Stimulated activated naive B cell treated with anti-CD40 and anti-IgM and Interleukin-4, amounts not matched to agents 10 μg/mL and 1 μg/mL and 100 μg/mL, for 72 hours (primary cell): ENCODE data around the gene KIF6.
A peak's percentile ranks its signal among the peaks of the same experiment; 100 is the strongest.
"Not testable (repeated sequence)": the region's sequence is repeated elsewhere in the genome, so short reads cannot be mapped to it uniquely, and the experiment has no call there.

ENCODE experiments used
- ATAC-seq, 2 donors: fragments of 150-1000 bp; cut with Tn5 transposase; replicated peaks; 2 replicates each; pipeline ENCODE4 v1.10.0; 2021; ENCODE audit warnings: moderate library complexity in 1 of 2
- DNase-seq: peaks from one replicate; pipeline ENCODE4 v3.0.0; 2021
- H3K27ac Mint-ChIP-seq: one replicate; pipeline ENCODE4 v1.8.0; 2022; ENCODE audit warnings: mild to moderate bottlenecking, mixed read lengths
- H3K27me3 Mint-ChIP-seq, 2 donors: one replicate each; pipeline ENCODE4 v1.8.0; 2022; ENCODE audit warnings: mixed read lengths in 2 of 2
- H3K36me3 Mint-ChIP-seq, 2 donors: one replicate each; pipeline ENCODE4 v1.8.0; 2022; ENCODE audit warnings: mixed read lengths in 2 of 2, mild to moderate bottlenecking in 1 of 2
- H3K4me1 Mint-ChIP-seq, 2 donors: one replicate each; pipeline ENCODE4 v1.8.0; 2022; ENCODE audit warnings: mixed read lengths in 2 of 2, mild to moderate bottlenecking in 1 of 2
- H3K4me3 Mint-ChIP-seq, 2 donors: one replicate each; pipeline ENCODE4 v1.8.0; 2022; ENCODE audit warnings: mild to moderate bottlenecking in 2 of 2, mixed read lengths in 2 of 2, moderate library complexity in 1 of 2
- H3K9me3 Mint-ChIP-seq, 2 donors: one replicate each; pipeline ENCODE4 v1.8.0; 2022; ENCODE audit warnings: mixed read lengths in 2 of 2, mild to moderate bottlenecking in 1 of 2

KIF6 gene

GRCh38 chr6:39517756-39518155, 207.5 kb downstream of the KIF6 start:
- H3K27ac Mint-ChIP-seq = no peak overlapping the region
- H3K27me3 Mint-ChIP-seq = peaks cover 17 to 23% of the 10 kb centered on the region in 2 donors
- H3K4me3 Mint-ChIP-seq = no peak overlapping the region
- no peaks in the 10 kb centered on the region for H3K9me3 Mint-ChIP-seq
- no peak for DNase-seq
- H3K4me1 Mint-ChIP-seq = no peaks in the 10 kb centered on the region
- ATAC-seq = no peak
- no peaks in the 10 kb centered on the region for H3K36me3 Mint-ChIP-seq

- Mint-ChIP-seq H3K27ac (no peak overlapping the region), H3K9me3 (peaks cover 0 to 2% of the 10 kb centered on the region in 2 donors), H3K36me3 (no peaks in the 10 kb centered on the region), H3K4me3 (no peak overlapping the region), H3K4me1 (no peaks in the 10 kb centered on the region), H3K27me3 (peaks cover 21 to 23% of the 10 kb centered on the region in 2 donors)
- ATAC-seq (no peak), DNase-seq (no peak)
These were observed 208.7 kb downstream of the KIF6 start for GRCh38 chr6:39516471-39516870.

DNA sequence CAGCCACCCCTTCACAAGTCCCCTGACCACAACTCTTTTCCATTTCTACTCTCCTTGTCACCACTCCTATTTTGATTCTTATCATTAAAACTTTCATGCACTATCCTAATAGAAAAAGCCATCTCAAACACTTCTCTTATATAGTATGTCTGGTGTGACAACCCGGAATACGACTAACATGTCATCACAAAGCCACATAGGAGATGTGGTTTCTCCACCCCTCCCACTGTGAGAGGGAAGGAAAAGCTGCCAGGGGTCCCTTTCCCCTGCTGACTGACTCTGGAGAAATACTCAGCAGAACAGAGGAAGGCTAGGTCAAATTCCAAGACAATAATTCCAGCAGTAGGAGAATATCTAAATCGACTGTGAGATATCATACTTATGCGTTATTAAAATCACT, 209.7 kb downstream of the KIF6 start:
- ATAC-seq = no peak
- peaks cover 0 to 3% of the 10 kb centered on the region in 2 donors for H3K9me3 Mint-ChIP-seq
- no peak overlapping the region for H3K4me3 Mint-ChIP-seq

DNA sequence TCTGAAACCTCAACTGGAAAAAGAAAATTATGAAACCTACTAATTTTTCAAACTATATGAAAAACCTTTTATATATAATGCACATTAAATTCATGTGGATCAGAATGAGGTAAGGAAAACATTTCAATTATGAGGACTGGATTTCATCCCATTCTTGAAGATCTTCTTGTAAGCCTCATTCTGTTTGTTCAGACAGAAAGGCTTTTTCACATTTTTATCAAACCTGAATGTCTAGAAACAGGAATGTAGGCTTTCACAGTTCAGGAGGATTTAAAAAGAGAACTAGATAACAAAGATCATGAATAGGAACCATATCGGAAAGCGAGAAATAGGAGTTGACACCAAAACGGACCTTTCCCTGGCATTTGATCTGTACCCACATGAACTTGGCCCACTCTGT, 210.2 kb downstream of the KIF6 start:
- no peak for DNase-seq
- Mint-ChIP-seq H3K27me3 (peaks cover 23 to 26% of the 10 kb centered on the region in 2 donors), H3K27ac (no peak overlapping the region), H3K4me1 (no peaks in the 10 kb centered on the region), H3K36me3 (no peaks in the 10 kb centered on the region), H3K4me3 (no peak overlapping the region), H3K9me3 (peaks cover 0 to 3% of the 10 kb centered on the region in 2 donors)
- ATAC-seq = no peak

More for the DNA sequence above, 209.7 kb downstream of the KIF6 start:
- no peaks in the 10 kb centered on the region for H3K36me3 Mint-ChIP-seq
- DNase-seq = no peak
- no peaks in the 10 kb centered on the region for H3K4me1 Mint-ChIP-seq
- no peak overlapping the region for H3K27ac Mint-ChIP-seq
- peaks cover 22 to 23% of the 10 kb centered on the region in 2 donors for H3K27me3 Mint-ChIP-seq

GRCh38 chr6:39509831-39510230, 215.4 kb downstream of the KIF6 start:
- not testable (repeated sequence) for H3K4me3 Mint-ChIP-seq, DNase-seq, H3K27ac Mint-ChIP-seq, ATAC-seq, H3K4me1 Mint-ChIP-seq, H3K36me3 Mint-ChIP-seq
- Mint-ChIP-seq H3K27me3 (peaks cover 23 to 27% of the 10 kb centered on the region in 2 donors), H3K9me3 (peaks cover 3 to 10% of the 10 kb centered on the region in 2 donors)

GRCh38 chr6:39508515-39508914, 216.7 kb downstream of the KIF6 start:
- Mint-ChIP-seq H3K4me3 (no peak overlapping the region), H3K36me3 (no peaks in the 10 kb centered on the region), H3K27ac (no peak overlapping the region), H3K9me3 (peaks cover 3 to 10% of the 10 kb centered on the region in 2 donors), H3K27me3 (peaks cover 24 to 30% of the 10 kb centered on the region in 2 donors), H3K4me1 (no peaks in the 10 kb centered on the region)
- DNase-seq (no peak), ATAC-seq (no peak)

DNA sequence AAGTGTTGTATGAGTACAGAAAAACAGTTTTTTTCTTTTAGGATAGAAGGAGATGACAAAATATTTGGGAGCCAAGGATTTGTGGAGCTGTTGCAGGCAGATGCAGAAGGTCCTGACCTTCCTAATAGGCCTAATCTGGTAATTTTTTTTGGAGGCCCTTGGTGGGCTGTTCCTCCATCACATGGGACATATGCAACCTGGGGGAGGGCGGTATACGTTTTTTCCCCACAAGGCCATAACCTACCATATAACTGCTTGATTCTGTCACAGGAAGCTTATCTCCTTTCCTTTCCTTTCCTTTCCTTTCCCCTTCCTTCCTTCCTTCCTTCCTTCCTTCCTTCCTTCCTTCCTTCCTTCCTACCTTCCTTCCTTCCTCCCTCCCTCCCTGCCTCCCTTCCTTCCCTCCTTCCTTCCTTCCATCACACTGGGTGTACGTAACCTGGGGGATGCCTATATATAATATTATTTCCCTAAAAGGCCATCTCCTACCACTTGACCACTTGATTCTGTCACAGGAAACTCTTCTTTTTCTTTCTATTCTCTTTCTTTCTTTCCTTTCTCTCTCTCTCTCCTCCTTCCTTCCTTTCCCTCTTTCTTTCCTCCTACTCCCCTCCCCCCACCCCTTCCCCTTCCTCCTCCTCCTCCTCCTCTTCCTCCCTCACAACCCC, 217.7 kb downstream of the KIF6 start:
- no peak overlapping the region for H3K27ac Mint-ChIP-seq
- H3K27me3 Mint-ChIP-seq = peaks cover 29% of the 10 kb centered on the region in 2 donors
- peaks cover 0 to 3% of the 10 kb centered on the region in 2 donors for H3K36me3 Mint-ChIP-seq
- peaks cover 13 to 16% of the 10 kb centered on the region in 2 donors for H3K9me3 Mint-ChIP-seq
- H3K4me1 Mint-ChIP-seq = no peaks in the 10 kb centered on the region
- ATAC-seq (no peak), DNase-seq (no peak)
- no peak overlapping the region for H3K4me3 Mint-ChIP-seq

DNA sequence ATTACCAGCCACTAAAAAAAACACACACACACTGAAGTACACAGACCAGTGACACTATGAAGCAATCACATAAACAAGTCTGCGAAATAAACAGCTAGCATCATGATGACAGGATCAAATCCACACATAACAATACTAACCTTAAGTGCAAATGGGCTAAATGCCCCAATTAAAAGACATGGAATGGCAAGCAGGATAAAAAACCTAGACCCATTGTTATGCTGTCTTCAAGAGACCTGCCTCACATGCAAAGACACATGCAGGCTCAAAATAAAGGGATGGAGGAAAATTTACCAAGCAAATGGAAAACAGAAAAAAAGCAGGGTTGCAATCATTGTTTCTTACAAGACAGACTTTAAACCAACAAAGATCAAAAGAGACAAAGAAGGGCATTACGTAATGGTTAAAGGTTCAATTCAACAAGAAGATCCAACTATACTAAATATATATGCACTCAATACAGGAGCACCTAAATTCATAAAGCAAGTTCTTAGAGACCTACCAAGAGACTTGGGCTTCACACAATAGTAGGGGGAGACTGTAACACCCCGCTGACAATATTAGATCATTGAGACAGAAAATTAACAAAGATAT, 222.7 kb downstream of the KIF6 start:
- H3K4me3 Mint-ChIP-seq, ATAC-seq, H3K4me1 Mint-ChIP-seq, H3K27ac Mint-ChIP-seq, DNase-seq: not testable (repeated sequence)
- Mint-ChIP-seq H3K27me3 (peaks cover 46 to 49% of the 10 kb centered on the region in 2 donors), H3K9me3 (peaks cover 28 to 31% of the 10 kb centered on the region in 2 donors), H3K36me3 (peaks cover 8 to 19% of the 10 kb centered on the region in 2 donors)

GRCh38 chr6:39499053-39499452, 226.2 kb downstream of the KIF6 start:
- Mint-ChIP-seq H3K27ac (no peak overlapping the region), H3K27me3 (peaks cover 47 to 57% of the 10 kb centered on the region in 2 donors), H3K4me3 (no peak overlapping the region), H3K9me3 (peaks cover 23 to 31% of the 10 kb centered on the region in 2 donors), H3K36me3 (peaks cover 8 to 19% of the 10 kb centered on the region in 2 donors), H3K4me1 (no peaks in the 10 kb centered on the region)
- ATAC-seq (peak in 1 of 2 donors; percentile 10), DNase-seq (no peak)

DNA sequence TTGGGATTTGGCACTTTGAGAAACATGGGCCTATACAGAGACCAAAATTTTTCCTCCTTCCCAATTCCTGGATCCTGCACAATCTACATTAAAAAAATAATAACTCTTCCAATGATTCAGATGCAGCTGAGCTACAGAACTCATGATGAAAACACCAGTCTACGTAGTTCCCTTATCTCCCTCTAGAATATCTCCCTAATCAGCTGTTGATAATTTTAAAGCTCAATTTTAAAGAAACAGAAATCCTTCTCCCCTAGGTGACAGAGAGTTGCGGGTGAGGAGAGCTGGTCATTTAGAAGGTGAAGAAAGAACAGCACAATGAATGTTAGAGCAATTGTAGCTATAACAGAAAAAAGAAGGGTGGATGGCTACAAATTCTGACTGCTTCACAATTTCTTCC, 227.1 kb downstream of the KIF6 start:
- DNase-seq (no peak), ATAC-seq (no peak)
- H3K27ac Mint-ChIP-seq = no peak overlapping the region
- H3K4me3 Mint-ChIP-seq = no peak overlapping the region
- H3K9me3 Mint-ChIP-seq = peaks cover 20 to 27% of the 10 kb centered on the region in 2 donors
- no peaks in the 10 kb centered on the region for H3K4me1 Mint-ChIP-seq
- peaks cover 47 to 49% of the 10 kb centered on the region in 2 donors for H3K27me3 Mint-ChIP-seq
- H3K36me3 Mint-ChIP-seq = peaks cover 8 to 19% of the 10 kb centered on the region in 2 donors

- peaks cover 13 to 18% of the 10 kb centered on the region in 2 donors for H3K9me3 Mint-ChIP-seq
- ATAC-seq (no peak), DNase-seq (no peak)
- H3K4me1 Mint-ChIP-seq = no peaks in the 10 kb centered on the region
- peaks cover 5 to 13% of the 10 kb centered on the region in 2 donors for H3K36me3 Mint-ChIP-seq
- H3K27me3 Mint-ChIP-seq = peaks cover 47 to 49% of the 10 kb centered on the region in 2 donors
- no peak overlapping the region for H3K4me3 Mint-ChIP-seq
- no peak overlapping the region for H3K27ac Mint-ChIP-seq
These were observed 228.3 kb downstream of the KIF6 start for GRCh38 chr6:39496915-39497314.

DNA sequence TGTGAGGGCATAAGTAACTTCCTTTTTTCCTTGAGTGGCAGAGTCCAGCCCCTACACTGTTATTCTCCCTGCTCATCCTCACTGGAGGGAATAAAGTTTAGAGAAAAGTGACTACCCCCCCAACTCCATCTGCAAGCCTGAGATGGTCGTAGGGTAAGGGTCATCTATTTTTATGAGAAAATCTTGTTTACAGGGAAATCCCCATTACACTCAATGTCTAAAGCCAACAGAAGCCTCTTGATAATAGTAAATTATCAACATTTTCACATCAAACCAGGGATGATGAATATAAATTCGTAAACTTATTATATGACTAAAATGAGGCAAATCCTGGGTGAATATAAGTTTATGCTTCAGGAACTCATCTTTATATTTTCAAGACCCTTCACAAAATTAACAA, 228.8 kb downstream of the KIF6 start:
- H3K27ac Mint-ChIP-seq = no peak overlapping the region
- ATAC-seq (no peak), DNase-seq (no peak)
- peaks cover 8 to 13% of the 10 kb centered on the region in 2 donors for H3K9me3 Mint-ChIP-seq
- peaks cover under 1 to 9% of the 10 kb centered on the region in 2 donors for H3K36me3 Mint-ChIP-seq
- H3K4me3 Mint-ChIP-seq = no peak overlapping the region
- peaks cover 45 to 50% of the 10 kb centered on the region in 2 donors for H3K27me3 Mint-ChIP-seq
- no peaks in the 10 kb centered on the region for H3K4me1 Mint-ChIP-seq

DNA sequence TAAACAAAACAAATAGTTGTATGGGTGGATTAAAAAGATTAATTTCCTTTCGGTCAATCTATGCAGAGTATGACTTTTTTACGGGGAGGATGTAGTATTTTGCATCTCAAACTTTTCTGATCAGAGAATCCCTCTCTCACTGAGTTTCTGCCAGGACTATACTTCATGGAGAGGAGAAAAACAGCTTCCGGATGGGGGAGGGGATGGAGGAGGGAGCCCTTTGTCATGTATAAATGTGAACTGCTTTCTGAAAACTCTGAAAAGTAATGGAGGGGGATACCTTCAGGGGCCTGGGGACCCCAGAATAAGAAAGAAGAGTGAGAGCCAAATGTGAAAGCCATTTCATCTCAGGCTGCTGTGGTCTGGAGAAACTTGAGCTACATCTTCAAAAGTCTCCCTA, 229.6 kb downstream of the KIF6 start:
- Mint-ChIP-seq H3K9me3 (peaks cover 2 to 5% of the 10 kb centered on the region in 2 donors), H3K27ac (no peak overlapping the region), H3K36me3 (peaks cover 0 to under 1% of the 10 kb centered on the region in 2 donors), H3K27me3 (peaks cover 36 to 45% of the 10 kb centered on the region in 2 donors), H3K4me3 (no peak overlapping the region), H3K4me1 (no peaks in the 10 kb centered on the region)
- DNase-seq (no peak), ATAC-seq (no peak)

DNA sequence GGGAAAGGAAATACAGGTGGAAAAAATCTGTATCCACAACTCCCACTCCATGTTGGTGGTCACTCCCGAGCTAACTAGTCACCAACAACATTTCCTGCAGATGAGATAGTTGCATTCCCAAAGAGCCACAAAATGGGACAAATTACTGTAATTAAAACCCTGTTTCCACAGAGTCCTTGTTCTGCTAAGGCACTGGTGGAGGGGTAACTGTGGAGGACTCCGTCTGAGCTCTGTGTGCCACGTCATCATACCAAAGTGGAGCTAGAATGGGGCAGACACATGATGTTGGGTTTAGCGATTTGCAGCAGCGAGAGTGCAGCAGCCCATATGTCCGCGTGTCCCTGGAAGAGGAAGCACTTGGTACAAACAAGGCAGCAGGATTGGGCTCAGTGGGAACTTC, 230.2 kb downstream of the KIF6 start:
- Mint-ChIP-seq H3K27ac (no peak overlapping the region), H3K9me3 (peaks cover 0 to 2% of the 10 kb centered on the region in 2 donors), H3K4me3 (no peak overlapping the region), H3K36me3 (no peaks in the 10 kb centered on the region), H3K27me3 (peaks cover 32 to 40% of the 10 kb centered on the region in 2 donors), H3K4me1 (no peaks in the 10 kb centered on the region)
- DNase-seq = no peak
- ATAC-seq = no peak

GRCh38 chr6:39493777-39494176, 231.4 kb downstream of the KIF6 start:
- H3K4me1 Mint-ChIP-seq = no peaks in the 10 kb centered on the region
- no peak for ATAC-seq
- DNase-seq = no peak

More at GRCh38 chr6:39493777-39494176, 231.4 kb downstream of the KIF6 start:
- Mint-ChIP-seq H3K27ac (no peak overlapping the region), H3K36me3 (no peaks in the 10 kb centered on the region), H3K9me3 (no peaks in the 10 kb centered on the region), H3K27me3 (peaks cover 21 to 35% of the 10 kb centered on the region in 2 donors), H3K4me3 (no peak overlapping the region)
